HG02981 (cell line): ENCODE results near the gene GPR162.

ENCODE experiments used
- ATAC-seq: cut with Tn5 transposase; IDR thresholded peaks from one replicate; pipeline ENCODE4 v1.9.1; 2021; ENCODE audit warnings: mild to moderate bottlenecking, moderate library complexity; ENCODE audit not compliant: unreplicated experiment

The GPR162 gene

DNA sequence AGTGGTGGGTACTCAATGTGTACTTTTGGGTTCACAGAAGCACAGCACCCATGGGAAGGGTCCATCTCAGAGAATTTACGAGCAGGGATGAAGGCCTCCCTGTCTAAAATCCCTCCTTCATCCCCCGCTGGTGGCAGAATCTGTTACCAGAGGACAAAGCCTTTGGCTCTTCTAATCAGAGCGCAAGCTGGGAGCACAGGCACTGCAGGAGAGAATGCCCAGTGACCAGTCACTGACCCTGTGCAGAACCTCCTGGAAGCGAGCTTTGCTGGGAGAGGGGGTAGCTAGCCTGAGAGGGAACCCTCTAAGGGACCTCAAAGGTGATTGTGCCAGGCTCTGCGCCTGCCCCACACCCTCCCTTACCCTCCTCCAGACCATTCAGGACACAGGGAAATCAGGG, 1.5 kb upstream of the GPR162 start:
- no peak for ATAC-seq

DNA sequence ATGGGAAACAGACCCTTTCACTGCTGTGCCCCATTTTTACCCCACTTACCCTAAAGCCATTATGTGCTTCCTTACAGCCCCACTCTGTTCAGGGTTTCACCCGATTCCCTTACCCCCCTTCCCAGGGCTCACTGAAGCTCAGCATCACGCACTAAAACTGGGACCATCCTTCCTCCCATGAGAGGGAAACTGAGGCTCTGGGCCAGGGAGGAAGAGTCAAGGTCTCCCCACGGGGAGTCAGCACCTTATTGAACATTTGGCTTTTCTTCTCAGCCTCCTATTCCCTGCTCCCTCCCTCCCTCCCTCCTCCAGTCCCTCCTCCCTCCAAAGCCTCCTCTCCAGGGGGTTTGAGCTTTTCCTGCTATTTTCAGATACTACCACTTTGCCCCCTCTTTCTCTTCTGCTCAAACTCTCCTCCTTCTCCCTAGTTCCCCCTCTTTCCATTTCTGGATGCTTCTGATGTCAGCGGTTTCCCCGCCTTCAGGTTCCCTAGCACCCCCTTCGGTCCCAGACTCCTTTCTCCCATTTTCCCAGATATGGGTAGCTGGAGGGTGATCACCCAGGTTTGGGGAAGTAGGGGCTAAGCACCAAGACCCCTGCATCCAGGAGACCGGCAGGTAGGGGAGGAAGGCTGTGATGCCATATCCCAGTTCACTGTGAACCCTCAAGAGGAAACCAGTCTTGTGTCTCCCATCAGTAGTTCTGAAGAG, 960 bp downstream of the GPR162 start:
- no peak for ATAC-seq

DNA sequence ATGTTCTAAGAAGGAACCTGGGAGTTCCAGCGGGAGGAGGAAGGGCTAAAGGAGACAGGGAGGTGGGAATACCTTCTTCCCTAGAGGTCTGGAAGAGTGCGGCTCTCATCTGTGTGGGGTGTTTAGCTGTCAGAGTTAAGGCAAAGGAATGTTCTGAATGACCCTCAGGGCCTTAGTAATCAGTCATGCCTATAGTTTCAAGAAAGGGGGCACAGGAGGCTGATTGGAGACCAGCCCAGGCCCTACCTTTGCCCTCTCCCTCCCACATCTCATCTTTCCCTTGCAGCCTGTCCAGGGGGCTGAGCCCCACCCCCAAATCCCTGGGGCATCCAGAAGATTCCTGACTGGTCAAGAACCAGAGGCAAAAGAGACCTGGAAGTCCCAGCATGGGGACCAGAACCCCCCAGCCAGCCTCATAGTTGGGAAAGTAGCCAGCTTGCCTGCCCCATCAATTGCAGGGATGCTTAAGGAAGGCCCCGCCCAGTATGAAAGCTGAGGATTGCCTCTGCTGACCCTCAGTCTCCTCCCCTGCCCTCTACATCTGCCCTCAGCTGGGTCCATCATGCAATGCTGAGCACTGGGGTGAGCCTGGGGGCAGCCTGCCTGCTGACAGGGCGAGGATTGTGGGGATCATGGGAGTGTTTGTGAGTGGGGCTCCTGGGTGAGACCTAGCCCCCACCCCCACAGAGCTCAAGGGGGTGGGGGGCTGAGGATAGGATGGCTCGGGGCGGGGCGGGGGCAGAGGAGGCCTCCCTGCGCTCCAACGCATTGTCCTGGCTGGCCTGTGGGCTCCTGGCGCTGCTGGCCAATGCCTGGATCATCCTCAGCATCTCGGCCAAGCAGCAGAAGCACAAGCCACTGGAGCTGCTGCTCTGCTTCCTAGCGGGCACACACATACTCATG, 1.8 kb downstream of the GPR162 start:
- no peak for ATAC-seq

DNA sequence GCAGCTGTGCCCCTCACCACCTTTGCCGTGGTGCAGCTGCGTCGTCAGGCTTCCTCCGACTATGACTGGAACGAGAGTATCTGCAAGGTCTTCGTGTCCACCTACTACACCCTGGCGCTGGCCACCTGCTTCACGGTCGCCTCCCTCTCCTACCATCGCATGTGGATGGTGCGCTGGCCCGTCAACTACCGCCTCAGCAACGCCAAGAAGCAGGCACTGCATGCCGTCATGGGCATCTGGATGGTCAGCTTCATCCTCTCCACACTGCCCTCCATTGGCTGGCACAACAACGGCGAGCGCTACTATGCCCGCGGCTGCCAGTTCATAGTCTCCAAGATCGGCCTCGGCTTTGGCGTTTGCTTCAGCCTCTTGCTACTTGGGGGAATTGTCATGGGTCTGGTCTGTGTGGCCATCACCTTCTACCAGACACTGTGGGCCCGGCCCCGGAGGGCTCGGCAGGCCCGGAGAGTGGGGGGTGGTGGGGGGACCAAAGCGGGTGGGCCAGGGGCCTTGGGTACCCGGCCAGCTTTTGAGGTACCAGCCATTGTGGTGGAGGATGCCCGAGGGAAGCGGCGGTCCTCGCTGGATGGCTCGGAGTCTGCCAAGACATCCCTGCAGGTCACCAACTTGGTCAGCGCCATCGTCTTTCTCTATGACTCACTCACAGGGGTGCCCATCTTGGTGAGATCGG, 2.6 kb downstream of the GPR162 start:
- ATAC-seq = no peak

DNA sequence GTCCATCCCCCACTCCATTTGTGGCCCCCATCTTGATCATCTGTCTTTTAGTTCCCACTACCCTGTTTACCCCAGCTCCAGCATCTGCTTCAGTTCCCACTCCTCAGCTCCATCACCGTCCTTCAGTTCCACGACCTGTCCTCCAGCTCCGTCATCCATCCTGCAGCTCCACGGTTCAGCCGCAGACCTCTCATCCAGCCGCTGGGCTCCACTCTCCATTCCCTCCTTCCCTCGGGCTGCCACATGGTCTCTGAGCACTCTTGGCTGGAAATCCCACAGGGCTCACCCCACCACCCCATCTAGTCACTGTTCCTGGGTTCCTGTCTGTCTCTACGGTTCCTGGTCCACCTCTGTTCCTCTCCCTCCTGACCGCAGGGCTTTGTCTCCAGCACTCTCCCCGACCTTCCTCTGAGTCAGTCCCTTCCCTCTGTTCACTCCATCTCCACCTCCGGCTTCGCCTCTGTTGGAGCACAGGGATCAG, 3.3 kb downstream of the GPR162 start:
- no peak for ATAC-seq

DNA sequence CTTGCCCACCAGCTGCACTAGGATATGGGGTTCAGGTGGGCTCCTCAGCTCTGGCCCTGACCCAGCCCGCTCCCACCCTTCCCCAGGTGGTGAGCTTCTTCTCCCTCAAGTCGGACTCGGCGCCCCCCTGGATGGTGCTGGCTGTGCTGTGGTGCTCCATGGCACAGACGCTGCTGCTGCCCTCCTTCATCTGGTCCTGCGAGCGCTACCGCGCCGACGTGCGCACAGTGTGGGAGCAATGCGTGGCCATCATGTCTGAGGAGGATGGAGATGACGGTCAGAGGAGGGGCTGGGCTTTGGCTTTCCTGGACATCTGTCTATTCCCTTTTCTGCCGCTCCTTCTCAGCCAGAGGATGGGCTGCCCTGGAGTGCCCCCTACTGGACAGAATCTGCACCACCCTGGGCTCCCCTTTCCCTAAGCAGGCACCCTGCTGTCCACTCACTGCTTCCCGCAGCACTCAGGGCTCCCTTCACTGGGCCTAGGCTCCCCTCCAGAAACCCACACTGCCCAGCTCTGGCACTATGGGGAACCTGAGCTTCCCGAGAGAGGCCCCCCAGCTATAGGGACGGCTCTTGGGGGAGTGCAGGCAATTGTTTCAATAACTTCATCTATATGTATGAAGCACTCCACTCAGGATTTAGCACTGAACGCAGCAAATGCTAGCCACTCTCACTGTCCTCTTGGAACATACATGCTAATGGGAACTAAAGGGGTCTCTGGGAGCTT, 3.9 kb downstream of the GPR162 start:
- no peak for ATAC-seq

DNA sequence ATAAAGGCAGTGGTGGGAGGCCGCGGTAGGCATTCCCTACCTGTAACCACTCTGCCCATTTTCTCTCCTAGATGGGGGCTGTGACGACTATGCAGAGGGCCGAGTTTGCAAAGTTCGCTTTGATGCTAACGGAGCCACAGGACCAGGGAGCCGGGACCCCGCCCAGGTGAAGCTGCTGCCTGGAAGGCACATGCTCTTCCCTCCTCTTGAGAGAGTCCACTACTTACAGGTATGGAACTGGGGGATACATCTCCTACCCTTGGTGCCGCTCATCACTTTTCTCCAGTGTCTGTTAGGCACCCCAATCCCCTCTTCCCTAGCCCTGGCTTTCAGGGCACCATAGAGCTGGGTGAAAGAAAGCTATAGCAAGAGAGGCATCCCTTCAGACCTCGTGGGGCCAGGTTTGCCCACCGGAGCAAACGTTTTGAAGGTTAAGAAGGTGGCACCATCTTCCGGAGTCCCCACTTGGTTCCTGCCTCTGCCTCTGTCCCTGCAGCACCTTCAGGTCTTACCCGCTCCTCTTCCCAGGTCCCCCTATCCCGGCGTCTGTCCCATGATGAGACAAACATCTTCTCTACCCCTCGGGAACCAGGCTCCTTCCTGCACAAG, 4.6 kb downstream of the GPR162 start:
- ATAC-seq = no peak

DNA sequence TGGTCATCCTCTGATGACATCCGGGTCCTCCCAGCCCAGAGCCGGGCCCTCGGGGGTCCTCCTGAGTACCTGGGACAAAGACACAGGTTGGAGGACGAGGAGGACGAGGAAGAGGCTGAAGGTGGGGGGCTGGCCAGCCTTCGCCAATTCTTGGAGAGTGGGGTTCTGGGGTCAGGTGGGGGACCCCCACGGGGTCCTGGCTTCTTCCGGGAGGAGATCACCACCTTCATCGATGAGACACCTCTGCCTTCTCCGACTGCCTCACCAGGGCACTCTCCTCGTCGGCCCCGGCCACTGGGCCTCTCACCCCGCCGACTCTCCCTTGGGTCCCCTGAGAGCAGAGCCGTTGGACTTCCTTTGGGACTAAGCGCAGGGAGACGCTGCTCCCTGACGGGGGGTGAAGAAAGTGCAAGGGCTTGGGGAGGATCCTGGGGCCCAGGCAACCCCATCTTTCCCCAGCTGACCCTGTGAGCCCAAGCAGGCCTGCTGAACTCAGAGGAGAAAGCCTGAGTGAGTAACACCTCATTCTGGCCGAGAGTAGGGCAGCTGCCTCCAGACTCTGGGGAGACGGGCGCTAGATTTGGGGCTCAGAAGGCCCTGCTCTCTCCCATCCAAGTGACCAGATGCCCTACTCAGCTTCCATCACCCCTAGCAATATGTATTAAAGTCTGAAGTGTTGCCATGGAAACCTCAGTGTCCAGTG, 5.3 kb downstream of the GPR162 start:
- ATAC-seq = no peak

DNA sequence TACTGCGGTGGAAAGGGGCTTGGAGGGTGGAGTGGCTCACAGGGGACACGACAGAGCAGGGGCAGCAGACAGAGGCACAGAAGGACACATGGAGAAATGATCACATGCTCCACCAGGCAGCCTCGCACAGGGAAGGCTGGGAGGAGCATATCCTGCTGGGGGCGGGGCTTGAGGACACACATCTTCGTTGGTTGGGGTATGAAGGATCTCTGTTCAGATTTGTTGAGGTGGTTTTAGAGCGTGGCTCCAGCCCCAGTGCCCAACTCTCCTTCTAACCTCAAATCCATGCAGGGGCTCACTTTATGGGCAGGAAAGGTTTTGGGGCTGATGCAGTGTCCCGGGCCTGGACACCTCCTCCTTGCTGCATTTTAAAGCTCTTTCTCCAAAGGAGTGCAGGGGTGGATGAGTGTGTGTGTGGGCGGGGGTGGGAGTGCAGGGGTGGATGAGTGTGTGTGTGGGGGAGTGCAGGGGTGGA, 5.9 kb downstream of the GPR162 start:
- ATAC-seq = no peak

DNA sequence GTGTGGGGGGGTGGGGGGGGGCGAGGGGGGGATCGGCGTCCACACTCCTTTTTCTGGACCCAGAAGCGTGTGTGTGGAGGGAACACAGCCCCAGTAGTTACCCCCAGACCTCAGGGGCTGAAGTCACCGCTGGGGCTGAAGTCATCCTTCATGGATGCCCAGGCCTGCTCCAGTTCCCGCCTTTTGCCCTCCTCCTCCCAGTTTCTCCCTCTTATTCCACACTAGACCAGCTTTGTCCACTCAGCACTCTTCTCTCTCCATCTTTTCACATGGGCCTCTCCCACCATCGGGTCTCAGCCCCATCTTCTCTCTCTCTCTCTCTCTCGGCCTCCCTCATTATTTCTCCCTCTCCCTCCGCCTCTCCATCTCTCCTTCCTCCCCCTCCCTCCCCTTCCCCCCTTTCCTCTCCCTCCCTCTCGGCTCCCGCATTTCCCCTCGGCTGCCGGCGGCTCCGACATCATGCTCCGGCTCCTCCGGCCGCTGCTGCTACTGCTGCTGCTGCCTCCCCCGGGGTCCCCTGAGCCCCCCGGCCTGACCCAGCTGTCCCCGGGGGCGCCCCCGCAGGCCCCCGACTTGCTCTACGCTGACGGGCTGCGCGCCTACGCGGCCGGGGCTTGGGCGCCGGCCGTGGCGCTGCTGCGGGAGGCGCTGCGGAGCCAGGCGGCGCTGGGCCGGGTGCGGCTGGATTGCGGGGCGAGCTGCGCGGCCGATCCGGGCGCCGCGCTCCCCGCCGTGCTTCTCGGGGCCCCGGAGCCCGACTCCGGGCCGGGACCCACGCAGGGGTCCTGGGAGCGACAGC, 6.6 kb downstream of the GPR162 start, which contains the start of gene P3H3:
TSS of gene P3H3 (plus strand) at position 426 of the 799 bp plus-strand sequence. CDS start at position 460, 34 bp downstream.
- ATAC-seq = no peak

DNA sequence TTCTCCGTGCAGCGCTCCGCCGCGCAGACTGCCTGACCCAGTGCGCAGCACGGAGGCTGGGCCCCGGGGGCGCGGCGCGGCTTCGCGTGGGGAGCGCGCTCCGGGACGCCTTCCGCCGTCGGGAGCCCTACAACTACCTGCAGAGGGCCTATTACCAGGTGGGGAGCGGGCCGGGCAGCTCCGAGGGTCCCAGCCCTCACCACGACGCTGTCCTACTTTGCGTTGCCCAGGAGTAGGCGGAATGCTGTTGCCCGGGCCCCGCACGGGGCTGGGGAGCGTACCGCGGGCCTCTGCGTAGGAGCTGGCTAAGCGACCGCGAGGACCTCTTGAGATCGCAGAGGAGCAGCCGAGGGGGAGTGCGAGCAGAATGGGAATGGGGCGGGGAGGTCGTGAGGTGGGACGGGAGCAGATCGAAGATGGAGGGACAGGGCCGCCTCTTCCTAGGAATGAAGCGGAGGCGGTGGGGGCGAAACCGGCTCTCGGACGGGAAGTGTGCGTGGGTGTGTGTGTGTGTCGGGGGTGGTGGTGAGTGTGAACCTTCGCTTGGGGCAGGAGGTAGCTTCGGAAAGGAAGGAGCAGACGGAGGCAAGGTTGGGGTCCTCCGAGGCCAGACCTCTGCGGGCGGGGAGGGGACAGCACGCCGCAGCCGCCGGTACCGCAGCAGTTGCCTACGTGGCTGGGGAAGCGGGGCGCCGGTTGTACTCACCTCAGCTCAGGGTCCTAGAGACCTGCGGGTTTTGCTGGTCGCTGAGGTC, 7.3 kb downstream of the GPR162 start:
- ATAC-seq = no peak

DNA sequence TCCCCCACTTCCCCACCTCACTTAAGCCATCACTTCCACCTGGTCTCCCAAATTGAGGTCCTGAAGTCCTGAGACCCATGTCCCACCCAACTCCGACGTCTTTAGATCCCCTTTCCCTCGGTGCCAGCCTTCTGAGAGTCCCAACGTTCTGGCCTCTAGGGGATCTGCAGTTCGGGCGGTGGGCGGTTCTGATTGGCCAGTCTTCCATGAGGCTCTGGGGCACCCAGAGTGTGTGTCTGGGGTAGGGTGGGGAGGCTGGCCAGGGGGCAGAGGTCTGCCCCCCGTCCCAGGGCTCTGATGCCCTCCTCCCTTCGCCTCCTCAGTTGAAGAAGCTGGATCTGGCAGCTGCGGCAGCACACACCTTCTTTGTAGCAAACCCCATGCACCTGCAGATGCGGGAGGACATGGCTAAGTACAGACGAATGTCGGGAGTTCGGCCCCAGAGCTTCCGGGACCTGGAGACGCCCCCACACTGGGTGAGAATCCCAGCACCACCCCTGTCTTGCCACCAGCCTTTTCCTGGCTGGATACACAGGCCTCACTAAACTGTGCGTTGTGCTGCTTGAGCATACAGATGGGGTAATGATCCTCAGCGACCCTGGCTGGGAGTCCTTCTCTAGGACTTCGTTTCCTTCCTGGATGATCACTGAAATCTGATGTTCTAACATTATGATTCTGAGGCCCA, 8.1 kb downstream of the GPR162 start:
- no peak for ATAC-seq

DNA sequence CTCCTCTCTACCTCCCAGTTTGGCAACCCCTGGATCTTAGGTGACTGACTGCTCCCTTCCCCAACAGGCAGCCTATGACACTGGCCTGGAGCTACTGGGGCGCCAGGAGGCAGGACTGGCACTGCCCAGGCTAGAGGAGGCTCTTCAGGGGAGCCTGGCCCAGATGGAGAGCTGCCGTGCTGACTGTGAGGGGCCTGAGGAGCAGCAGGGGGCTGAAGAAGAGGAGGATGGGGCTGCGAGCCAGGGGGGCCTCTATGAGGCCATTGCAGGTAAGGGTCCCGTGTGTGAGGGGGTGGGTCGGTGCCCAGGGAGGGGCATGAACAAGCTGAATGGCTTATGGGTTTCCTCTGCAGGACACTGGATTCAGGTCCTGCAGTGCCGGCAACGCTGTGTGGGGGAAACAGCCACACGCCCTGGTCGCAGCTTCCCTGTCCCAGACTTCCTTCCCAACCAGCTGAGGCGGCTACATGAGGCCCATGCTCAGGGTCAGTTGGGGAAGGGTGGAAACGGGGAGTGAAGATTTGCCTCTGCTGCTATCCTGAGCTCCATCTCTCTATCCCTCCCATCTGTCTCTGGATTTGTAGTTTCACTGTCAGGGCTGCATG, 8.8 kb downstream of the GPR162 start:
- ATAC-seq = no peak

DNA sequence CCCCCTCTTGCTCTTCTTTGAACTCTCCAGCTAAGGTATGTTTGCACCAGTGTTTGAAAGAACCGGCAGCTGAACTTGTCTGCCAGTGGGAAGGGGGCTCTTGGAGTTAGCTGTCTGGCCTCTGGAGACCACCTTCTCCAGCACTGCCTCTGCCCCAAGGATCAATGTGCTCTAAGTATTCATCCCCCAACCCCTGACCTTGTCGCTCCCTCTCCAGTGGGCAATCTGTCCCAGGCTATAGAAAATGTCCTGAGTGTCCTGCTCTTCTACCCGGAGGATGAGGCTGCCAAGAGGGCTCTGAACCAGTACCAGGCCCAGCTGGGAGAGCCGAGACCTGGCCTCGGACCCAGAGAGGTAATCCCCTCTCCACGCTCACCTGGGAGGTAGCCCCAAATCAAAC, 9.4 kb downstream of the GPR162 start:
- no peak for ATAC-seq

DNA sequence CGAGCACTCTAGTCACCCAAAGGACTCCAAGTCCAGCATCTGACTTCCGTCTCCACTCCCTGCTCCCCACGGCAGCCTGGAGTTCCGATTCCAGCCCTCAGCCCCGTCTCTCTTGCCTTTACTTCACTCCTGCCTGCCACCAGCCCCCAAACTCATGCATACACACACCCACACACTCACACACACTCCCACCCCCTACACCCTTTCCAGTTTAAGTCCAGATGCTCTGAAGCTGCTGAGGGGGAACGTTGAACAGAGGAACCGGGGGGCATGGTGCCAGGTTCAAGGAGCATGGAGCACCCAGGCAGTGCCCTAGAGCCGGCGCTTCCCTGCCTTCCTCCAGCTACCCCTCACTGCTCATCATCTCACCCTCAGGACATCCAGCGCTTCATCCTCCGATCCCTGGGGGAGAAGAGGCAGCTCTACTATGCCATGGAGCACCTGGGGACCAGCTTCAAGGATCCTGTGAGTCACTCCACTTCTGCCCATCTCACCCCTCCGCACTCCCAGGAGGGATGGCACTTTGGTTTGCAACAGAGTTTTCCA, 9.9 kb downstream of the GPR162 start:
- no peak for ATAC-seq

DNA sequence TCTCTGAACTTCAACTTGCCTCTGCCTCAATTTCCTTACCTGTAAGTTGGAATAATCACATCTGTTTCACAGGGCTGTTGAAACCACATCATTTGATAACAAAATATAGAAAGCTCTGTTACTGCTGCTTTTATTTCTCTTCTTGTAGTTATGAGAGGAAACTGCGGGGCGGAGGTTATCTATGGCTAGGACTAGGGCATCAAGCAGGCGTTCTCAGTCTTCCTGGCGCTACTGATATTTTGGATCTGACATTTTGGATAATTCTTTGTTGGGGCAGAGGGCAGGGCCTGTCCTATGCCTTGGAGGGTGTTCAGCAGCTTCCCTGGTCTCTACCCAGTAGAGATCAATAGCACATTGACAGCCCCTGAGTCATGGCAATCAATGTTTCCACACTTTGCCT, 10.5 kb downstream of the GPR162 start:
- ATAC-seq = no peak
